Measurements from ENCODE around the gene RUBCN.

GRCh38 chr3:197752107-197752506 lies 15.4 kb upstream of the RUBCN start:
- no peak for TF ChIP-seq CTCF (IDR thresholded peaks at IDR 0.05)
- TF ChIP-seq POLR2A (IDR thresholded peaks at IDR 0.05) = no peak
